Measurements from ENCODE around the gene ST6GALNAC1. TPM values are rescaled to one million over a fixed set of nuclear protein-coding genes. Genes with fewer than 3 reads are reported as not detected.

Gene ST6GALNAC1
- total and polyA plus RNA-seq, 2 of the 4 experiments (the other 2 are of a cell fraction) = not detected

GRCh38 chr17:76674600-76674999, 31.0 kb upstream of the ST6GALNAC1 start:
- H3K14ac ChIP-seq (replicated peaks; ENCODE audit: low read depth, low read length) = no peak overlapping the region
- H4K91ac ChIP-seq (ENCODE audit: insufficient read depth, low read depth, low read length) = no peak overlapping the region
- H4K20me1 ChIP-seq (ENCODE audit: insufficient read depth, low read length) = no peaks in the 10 kb centered on the region
- DNase-seq (no peak), ATAC-seq (ENCODE audit: low read depth) (no peak)
- BruUV-seq (replicated peaks) = no TSS peak
- H3K4me1 ChIP-seq (ENCODE audit: control insufficient read depth, insufficient read depth, low read length) = peaks cover 8% of the 10 kb centered on the region
- peaks cover 0 to 37% of the 10 kb centered on the region in 2 experiments; a peak in 2 of 4 replicates for H3K79me1 ChIP-seq (ENCODE audit: low read depth in 1 of 2, low read length in 2 of 2)
- no peak overlapping the region for H3K27ac ChIP-seq (ENCODE audit: insufficient read depth, low read length)
- H3K36me3 ChIP-seq (ENCODE audit: control insufficient read depth, insufficient read depth, low read length) = peaks cover 32% of the 10 kb centered on the region
- no peaks in the 10 kb centered on the region for H3K9me3 ChIP-seq (ENCODE audit: control insufficient read depth, insufficient read depth, low read length)
- H2AK5ac ChIP-seq (ENCODE audit: low read depth, low read length) = no peak overlapping the region
- no peak overlapping the region for H3K4me3 ChIP-seq (ENCODE audit: insufficient read depth, low read depth, low read length)
- no peak overlapping the region for H3K18ac ChIP-seq (ENCODE audit: low read depth, low read length)
- H3K27me3 ChIP-seq (ENCODE audit: control insufficient read depth, insufficient read depth, low read length) = no peaks in the 10 kb centered on the region
- no peak overlapping the region for H2AFZ ChIP-seq (replicated peaks; ENCODE audit: low read length, poor library complexity)
- H2BK15ac ChIP-seq (ENCODE audit: low read depth, low read length) = no peak overlapping the region
- H2BK120ac ChIP-seq (ENCODE audit: low read depth, low read length) = no peak overlapping the region
- dilution Hi-C loops (cut with HindIII; ENCODE audit: low sequenced_read_pairs, unreplicated experiment) (no loop called here), intact Hi-C loops (cut with micrococcal nuclease) (loop anchor here (5.0 kb wide), 1 partner anchor 117 kb away; no protein-coding TSS in a partner anchor), in situ Hi-C loops (cut with MboI; ENCODE audit: low sequenced_read_pairs) (no loop called here)
- no peak overlapping the region for H2BK20ac ChIP-seq (ENCODE audit: low read depth, low read length)
- no peak overlapping the region for H2AK9ac ChIP-seq (replicated peaks; ENCODE audit: low read depth, low read length, poor library complexity)
- H3K9ac ChIP-seq (ENCODE audit: low read depth, low read length) = no peak overlapping the region
- no peak overlapping the region for H3K56ac ChIP-seq (ENCODE audit: extremely low read depth, insufficient read depth, low read length)
- no peak overlapping the region for H4K8ac ChIP-seq (ENCODE audit: low read depth in 2 of 2, low read length in 2 of 2)
- H2BK5ac ChIP-seq (ENCODE audit: low read depth, low read length, poor library complexity, severe bottlenecking) = no peak overlapping the region
- H3K4ac ChIP-seq (ENCODE audit: low read depth, low read length) = no peak overlapping the region
- H3K9me1 ChIP-seq (ENCODE audit: insufficient read depth, low read length) = peaks cover 11% of the 10 kb centered on the region
- TF ChIP-seq USF2 (IDR thresholded peaks at IDR 0.05; ENCODE audit: low read depth, low read length) = peak; percentile 71; the same call in 1 of the 2 replicates
- no peak for TF ChIP-seq RCOR1 (IDR thresholded peaks at IDR 0.05; ENCODE audit: insufficient replicate concordance, low read length)
- TF ChIP-seq CHD1 (IDR thresholded peaks at IDR 0.05; ENCODE audit: low read depth, low read length) = no peak
- no peak for TF ChIP-seq FOS (IDR thresholded peaks at IDR 0.05; ENCODE audit: low read depth, low read length)
- TF ChIP-seq ELK1 (IDR thresholded peaks at IDR 0.05; ENCODE audit: borderline replicate concordance, low read depth, low read length) = no peak
- ChIA-PET POLR2A (ENCODE audit: unreplicated experiment) (no interaction called here), CTCF (no interaction called here)
- H3K23ac ChIP-seq (ENCODE audit: low read depth, low read length) = no peak overlapping the region
- H3K4me2 ChIP-seq (ENCODE audit: low read depth, low read length) = no peak overlapping the region
- 100% methylated on average over 4 of the region's 5 CpGs; no CpG with 5 or more reads in 1 of the 2 experiments for WGBS, 2 experiments (ENCODE audit: extremely low coverage in 2 of 2, insufficient read length in 1 of 2)
- H4K5ac ChIP-seq (ENCODE audit: low read depth, low read length) = no peak overlapping the region
